ENCODE measurements around the gene SIT1. TPM values are rescaled to one million over a fixed set of nuclear protein-coding genes. Genes with fewer than 3 reads are reported as not detected.
"Not testable (repeated sequence)": the region's sequence is repeated elsewhere in the genome, so short reads cannot be mapped to it uniquely, and the experiment has no call there.

Gene SIT1
- total and polyA plus RNA-seq, 2 donors (not counting 3 experiments of a cell fraction or from before 2014, with no cell fraction given) = not detected

DNA sequence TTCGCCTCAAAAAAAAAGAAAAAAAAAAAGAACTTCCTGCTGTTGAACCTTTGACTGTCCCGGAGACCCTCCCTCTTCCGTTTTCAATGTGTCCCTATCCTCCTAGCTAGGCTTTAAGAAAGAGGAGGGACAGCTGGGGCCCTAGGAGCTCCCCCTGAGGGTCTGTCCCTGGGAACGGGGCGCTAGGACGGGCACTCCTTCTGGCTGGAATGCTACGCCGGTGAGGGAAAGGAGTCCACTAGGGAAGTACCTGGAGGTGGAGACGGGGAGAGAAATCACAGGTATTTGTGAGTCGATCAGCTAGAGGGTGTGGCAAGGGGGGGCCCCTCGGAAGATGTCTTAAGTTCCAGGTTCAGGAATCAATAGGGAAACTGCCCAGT, 4.6 kb downstream of the SIT1 start:
- no TSS peak for BruUV-seq (replicated peaks)
- H3K4me1 ChIP-seq (ENCODE audit: control insufficient read depth, extremely low read depth, insufficient read depth, low read length) = peaks cover 6% of the 10 kb centered on the region
- no peak for FAIRE-seq

DNA sequence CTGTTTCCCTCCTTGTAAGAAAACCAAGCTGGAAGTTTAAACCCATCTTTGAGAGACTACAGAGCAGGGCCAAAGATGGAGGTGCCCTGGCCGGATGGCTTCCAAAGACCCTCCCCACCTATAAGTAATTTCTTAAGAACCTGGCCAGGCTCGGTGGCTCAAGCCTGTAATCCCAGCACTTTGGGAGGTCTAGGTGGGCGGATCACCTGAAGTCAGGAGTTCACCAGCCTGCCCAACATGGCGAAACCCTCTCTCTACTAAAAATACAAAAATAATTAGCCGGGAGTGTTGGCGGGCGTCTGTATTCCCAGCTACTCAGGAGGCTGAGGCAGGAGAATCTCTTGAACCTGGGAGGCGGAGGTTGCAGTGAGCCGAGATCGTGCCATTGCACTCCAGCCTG, 5.0 kb downstream of the SIT1 start:
- H3K4me2 ChIP-seq (ENCODE audit: insufficient read depth, low read length) = not testable (repeated sequence)
- CTCF ChIA-PET = interaction anchor here (0.9 to 2.4 kb wide), 10 partner anchors 11 to 393 kb away, joined by 3 to 27 read pairs (median 6); partner anchors contain the start of genes CCDC107 and RMRP
- intact Hi-C loops (cut with micrococcal nuclease) = loop anchor here (5.0 kb wide), 2 partner anchors 163 to 237 kb away; no protein-coding TSS in a partner anchor

More for the DNA sequence above, 4.6 kb downstream of the SIT1 start:
- H3K9ac ChIP-seq (replicated peaks; ENCODE audit: extremely low read depth, insufficient read depth, low read length) = peak overlapping the region; percentile 65
- POLR2A ChIA-PET = no interaction called here
- no peaks in the 10 kb centered on the region for H3K36me3 ChIP-seq (ENCODE audit: control insufficient read depth in 2 of 2, extremely low read depth in 1 of 2, insufficient read depth in 2 of 2, low read length in 2 of 2)
- peaks cover 0 to 2% of the 10 kb centered on the region in 2 experiments for H3K27me3 ChIP-seq (ENCODE audit: control insufficient read depth in 2 of 2, insufficient read depth in 2 of 2, low read length in 2 of 2)
- peak overlapping the region; percentile 98 for H2AFZ ChIP-seq (ENCODE audit: low read depth, low read length)
- no peak overlapping the region for H3K27ac ChIP-seq (ENCODE audit: insufficient read depth, low read depth, low read length)
- H3K9me3 ChIP-seq (replicated peaks; ENCODE audit: control insufficient read depth, insufficient read depth, low read length) = no peaks in the 10 kb centered on the region
- CTCF ChIA-PET = interaction anchor here (0.9 to 2.4 kb wide), 11 partner anchors 11 to 392 kb away, joined by 3 to 27 read pairs (median 5); partner anchors contain the start of genes CCDC107 and RMRP
- no peak for TF ChIP-seq EZH2 (IDR thresholded peaks at IDR 0.05; ENCODE audit: borderline replicate concordance, low read depth, low read length, severe bottlenecking)
- no peak for TF ChIP-seq GATA2 (IDR thresholded peaks at IDR 0.05; ENCODE audit: insufficient read depth, insufficient read length, low read depth, low read length)
- TF ChIP-seq POLR2AphosphoS5 (IDR thresholded peaks at IDR 0.05; ENCODE audit: insufficient read depth, low read depth, low read length) = no peak
- TF ChIP-seq CTCF (IDR thresholded peaks at IDR 0.05; ENCODE audit: extremely low read depth in 1 of 2, insufficient read depth in 1 of 2, low read depth in 1 of 2, low read length in 2 of 2) = no peak
- no peak for TF ChIP-seq JUN (IDR thresholded peaks at IDR 0.05; ENCODE audit: borderline replicate concordance, insufficient read depth, insufficient read length, low read depth)
- TF ChIP-seq FOS (IDR thresholded peaks at IDR 0.05; ENCODE audit: borderline replicate concordance, insufficient read depth, low read length) = no peak
- TF ChIP-seq, protein P1, sequence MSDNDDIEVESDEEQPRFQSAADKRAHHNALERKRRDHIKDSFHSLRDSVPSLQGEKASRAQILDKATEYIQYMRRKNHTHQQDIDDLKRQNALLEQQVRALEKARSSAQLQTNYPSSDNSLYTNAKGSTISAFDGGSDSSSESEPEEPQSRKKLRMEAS (IDR thresholded peaks at IDR 0.05; ENCODE audit: insufficient read depth, insufficient read length) = no peak
- TF ChIP-seq MYC (IDR thresholded peaks at IDR 0.05; ENCODE audit: low read depth, low read length) = no peak
- no peak for TF ChIP-seq POLR2A (IDR thresholded peaks at IDR 0.05; ENCODE audit: low read depth, low read length)
- dilution Hi-C loops (cut with MboI; ENCODE audit: extremely low pct_ligation_motif_present, low sequenced_read_pairs) (no loop called here), intact Hi-C loops (cut with micrococcal nuclease) (loop anchor here (5.0 kb wide), 2 partner anchors 164 to 236 kb away; no protein-coding TSS in a partner anchor)
- H3K4me2 ChIP-seq (ENCODE audit: insufficient read depth, low read length) = peak overlapping the region; percentile 95
- no peak for DNase-seq (ENCODE audit: low read depth, low spot score)
- no peaks in the 10 kb centered on the region for H4K20me1 ChIP-seq (replicated peaks; ENCODE audit: control insufficient read depth, extremely low read depth, insufficient read depth, low read length)
- H3K9me1 ChIP-seq (replicated peaks; ENCODE audit: control insufficient read depth, extremely low read depth, insufficient read depth, low read length) = no peaks in the 10 kb centered on the region
- H3K4me3 ChIP-seq (replicated peaks in 1 of 3; ENCODE audit: insufficient read depth in 1 of 3, low read depth in 1 of 3, low read length in 3 of 3) = peak overlapping the region; percentile 39 to 80 (median 47)
- H3K79me2 ChIP-seq (ENCODE audit: control insufficient read depth, insufficient read depth, low read length) = no peaks in the 10 kb centered on the region

More for the DNA sequence above, 5.0 kb downstream of the SIT1 start:
- BruUV-seq (replicated peaks); H3K9me1 ChIP-seq (replicated peaks; ENCODE audit: control insufficient read depth, extremely low read depth, insufficient read depth, low read length); DNase-seq (ENCODE audit: low read depth, low spot score); H3K4me3 ChIP-seq (replicated peaks in 1 of 3; ENCODE audit: insufficient read depth in 1 of 3, low read depth in 1 of 3, low read length in 3 of 3); H3K27ac ChIP-seq (ENCODE audit: insufficient read depth, low read depth, low read length); dilution Hi-C loops (cut with MboI; ENCODE audit: extremely low pct_ligation_motif_present, low sequenced_read_pairs); POLR2A ChIA-PET; H4K20me1 ChIP-seq (replicated peaks; ENCODE audit: control insufficient read depth, extremely low read depth, insufficient read depth, low read length); H3K9me3 ChIP-seq (replicated peaks; ENCODE audit: control insufficient read depth, insufficient read depth, low read length); H3K4me1 ChIP-seq (ENCODE audit: control insufficient read depth, extremely low read depth, insufficient read depth, low read length); H3K27me3 ChIP-seq (ENCODE audit: control insufficient read depth in 2 of 2, insufficient read depth in 2 of 2, low read length in 2 of 2); H3K36me3 ChIP-seq (ENCODE audit: control insufficient read depth in 2 of 2, extremely low read depth in 1 of 2, insufficient read depth in 2 of 2, low read length in 2 of 2); H3K79me2 ChIP-seq (ENCODE audit: control insufficient read depth, insufficient read depth, low read length); H3K9ac ChIP-seq (replicated peaks; ENCODE audit: extremely low read depth, insufficient read depth, low read length): not testable (repeated sequence)
- peak; percentile 59 for FAIRE-seq
- H2AFZ ChIP-seq (ENCODE audit: low read depth, low read length) = peak overlapping the region; percentile 98

Data from endothelial cell of umbilical vein (primary cell).